ENCODE measurements around the gene EIF4E1B.
A peak's percentile ranks its signal among the peaks of the same experiment; 100 is the strongest.

The EIF4E1B gene

GRCh38 chr5:176606032-176606431 lies 24.4 kb upstream of the EIF4E1B start:
- Histone ChIP-seq H3K9ac (ENCODE audit: low read depth in 1 of 2, low read length in 2 of 2) (no peak overlapping the region), H3K4me3 (ENCODE audit: low read depth in 1 of 2, low read length in 2 of 2) (no peak overlapping the region), H3K27ac (ENCODE audit: low read depth, low read length) (no peak overlapping the region), H3K9me3 (ENCODE audit: control insufficient read depth in 1 of 2, low read length in 2 of 2) (no peaks in the 10 kb centered on the region), H3K36me3 (ENCODE audit: control insufficient read depth in 1 of 2, insufficient read depth in 2 of 2, low read length in 2 of 2) (no peaks in the 10 kb centered on the region), H3K27me3 (ENCODE audit: control insufficient read depth in 1 of 2, insufficient read depth in 2 of 2, low read length in 2 of 2) (peaks cover 4 to 14% of the 10 kb centered on the region in 2 donors), H3K4me1 (ENCODE audit: control insufficient read depth in 1 of 2, insufficient read depth in 2 of 2, low read length in 2 of 2) (no peaks in the 10 kb centered on the region)

DNA sequence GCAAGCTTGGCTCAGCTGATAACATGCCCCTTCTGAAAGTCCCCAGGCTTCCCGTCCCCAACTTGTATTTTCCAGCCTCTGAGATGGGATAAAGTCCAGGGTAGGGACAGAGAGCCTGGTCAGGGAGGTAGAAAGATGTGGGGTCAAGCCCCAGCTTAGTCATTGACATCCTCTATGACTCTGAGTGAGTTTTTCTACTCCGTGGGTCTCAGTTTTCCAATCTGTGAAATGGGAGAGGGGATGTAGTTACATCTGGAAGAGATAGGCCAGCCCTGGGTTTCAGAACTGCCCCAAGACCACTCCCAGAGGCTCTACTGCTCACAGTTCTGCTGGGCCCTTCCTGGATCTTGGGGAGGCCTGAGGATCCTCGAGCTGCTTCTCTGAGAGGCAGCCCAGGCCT lies 23.6 kb upstream of the EIF4E1B start:
- H3K9ac ChIP-seq (ENCODE audit: low read depth in 1 of 2, low read length in 2 of 2) = no peak overlapping the region
- no peaks in the 10 kb centered on the region for H3K36me3 ChIP-seq (ENCODE audit: control insufficient read depth in 1 of 2, insufficient read depth in 2 of 2, low read length in 2 of 2)
- H3K27me3 ChIP-seq (ENCODE audit: control insufficient read depth in 1 of 2, insufficient read depth in 2 of 2, low read length in 2 of 2) = peaks cover 8 to 15% of the 10 kb centered on the region in 2 donors
- H3K4me1 ChIP-seq (ENCODE audit: control insufficient read depth in 1 of 2, insufficient read depth in 2 of 2, low read length in 2 of 2) = no peaks in the 10 kb centered on the region
- no peaks in the 10 kb centered on the region for H3K9me3 ChIP-seq (ENCODE audit: control insufficient read depth in 1 of 2, low read length in 2 of 2)
- no peak overlapping the region for H3K27ac ChIP-seq (ENCODE audit: low read depth, low read length)
- no peak overlapping the region for H3K4me3 ChIP-seq (ENCODE audit: low read depth in 1 of 2, low read length in 2 of 2)

DNA sequence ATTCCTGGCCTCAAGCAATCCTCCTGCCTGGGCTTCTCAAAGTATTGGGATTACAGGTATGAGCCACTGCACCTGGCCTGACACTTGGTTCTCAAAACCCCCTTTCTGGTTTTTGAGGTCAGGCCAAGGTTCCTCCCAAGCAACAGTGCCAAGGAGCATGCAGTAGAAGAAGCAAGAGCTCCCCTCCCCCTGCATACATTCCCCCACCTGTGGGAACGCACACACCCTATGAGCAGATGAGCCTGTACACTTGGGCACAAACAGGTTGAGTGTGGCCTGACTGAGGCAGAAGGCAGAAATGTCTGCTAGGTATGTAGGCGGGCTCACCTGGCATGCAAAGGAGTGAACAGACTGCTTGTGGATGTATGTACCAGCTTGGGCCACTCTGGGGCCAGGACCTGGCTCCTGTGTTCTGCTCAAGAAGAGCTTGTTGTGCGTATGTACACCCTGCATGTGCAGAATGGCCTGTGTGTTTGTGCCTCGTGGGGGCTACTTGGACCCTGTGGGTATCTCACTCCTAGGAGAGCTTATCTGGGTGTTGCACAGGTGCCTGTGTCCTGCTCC lies 22.3 kb upstream of the EIF4E1B start:
- H3K4me3 ChIP-seq (ENCODE audit: low read depth in 1 of 2, low read length in 2 of 2) = no peak overlapping the region
- no peak overlapping the region for H3K9ac ChIP-seq (ENCODE audit: low read depth in 1 of 2, low read length in 2 of 2)
- no peak overlapping the region for H3K27ac ChIP-seq (ENCODE audit: low read depth, low read length)
- H3K27me3 ChIP-seq (ENCODE audit: control insufficient read depth in 1 of 2, insufficient read depth in 2 of 2, low read length in 2 of 2) = peaks cover 19 to 23% of the 10 kb centered on the region in 2 donors
- no peaks in the 10 kb centered on the region for H3K4me1 ChIP-seq (ENCODE audit: control insufficient read depth in 1 of 2, insufficient read depth in 2 of 2, low read length in 2 of 2)
- no peaks in the 10 kb centered on the region for H3K9me3 ChIP-seq (ENCODE audit: control insufficient read depth in 1 of 2, low read length in 2 of 2)
- H3K36me3 ChIP-seq (ENCODE audit: control insufficient read depth in 1 of 2, insufficient read depth in 2 of 2, low read length in 2 of 2) = no peaks in the 10 kb centered on the region

- no peaks in the 10 kb centered on the region for H3K4me1 ChIP-seq (ENCODE audit: control insufficient read depth in 1 of 2, insufficient read depth in 2 of 2, low read length in 2 of 2)
- no peaks in the 10 kb centered on the region for H3K36me3 ChIP-seq (ENCODE audit: control insufficient read depth in 1 of 2, insufficient read depth in 2 of 2, low read length in 2 of 2)
- peak overlapping the region in 1 of 2 donors; percentile 53 for H3K4me3 ChIP-seq (ENCODE audit: low read depth in 1 of 2, low read length in 2 of 2)
- no peaks in the 10 kb centered on the region for H3K9me3 ChIP-seq (ENCODE audit: control insufficient read depth in 1 of 2, low read length in 2 of 2)
- peaks cover 19 to 23% of the 10 kb centered on the region in 2 donors for H3K27me3 ChIP-seq (ENCODE audit: control insufficient read depth in 1 of 2, insufficient read depth in 2 of 2, low read length in 2 of 2)
- no peak overlapping the region for H3K9ac ChIP-seq (ENCODE audit: low read depth in 1 of 2, low read length in 2 of 2)
- H3K27ac ChIP-seq (ENCODE audit: low read depth, low read length) = no peak overlapping the region
Measured at GRCh38 chr5:176608937-176609723, 21.3 kb upstream of the EIF4E1B start.

- H3K4me1 ChIP-seq (ENCODE audit: control insufficient read depth in 1 of 2, insufficient read depth in 2 of 2, low read length in 2 of 2) = no peaks in the 10 kb centered on the region
- no peak within 1 kb of the TSS for H3K9ac ChIP-seq (ENCODE audit: low read depth in 1 of 2, low read length in 2 of 2)
- H3K9me3 ChIP-seq (ENCODE audit: control insufficient read depth in 1 of 2, low read length in 2 of 2) = no peaks in the 10 kb centered on the region
- peak within 1 kb of the TSS; percentile 50 to 73 for H3K4me3 ChIP-seq (ENCODE audit: low read depth in 1 of 2, low read length in 2 of 2)
- H3K36me3 ChIP-seq (ENCODE audit: control insufficient read depth in 1 of 2, insufficient read depth in 2 of 2, low read length in 2 of 2) = no peaks in the 10 kb centered on the region
- H3K27me3 ChIP-seq (ENCODE audit: control insufficient read depth in 1 of 2, insufficient read depth in 2 of 2, low read length in 2 of 2) = peaks cover 19 to 23% of the 10 kb centered on the region in 2 donors
- no peak within 1 kb of the TSS for H3K27ac ChIP-seq (ENCODE audit: low read depth, low read length)
Measured at GRCh38 chr5:176609724-176610434, 20.6 kb upstream of the EIF4E1B start, which contains the start of gene GPRIN1. TSS of gene GPRIN1 (minus strand) at chr5:176610156. CDS start at chr5:176599834, 10,322 bp downstream.

GRCh38 chr5:176610435-176610773 lies 20.1 kb upstream of the EIF4E1B start:
- peaks cover 19 to 23% of the 10 kb centered on the region in 2 donors for H3K27me3 ChIP-seq (ENCODE audit: control insufficient read depth in 1 of 2, insufficient read depth in 2 of 2, low read length in 2 of 2)
- no peaks in the 10 kb centered on the region for H3K4me1 ChIP-seq (ENCODE audit: control insufficient read depth in 1 of 2, insufficient read depth in 2 of 2, low read length in 2 of 2)
- H3K9ac ChIP-seq (ENCODE audit: low read depth in 1 of 2, low read length in 2 of 2) = no peak overlapping the region
- H3K27ac ChIP-seq (ENCODE audit: low read depth, low read length) = no peak overlapping the region
- peak overlapping the region; percentile 50 to 73 for H3K4me3 ChIP-seq (ENCODE audit: low read depth in 1 of 2, low read length in 2 of 2)
- no peaks in the 10 kb centered on the region for H3K36me3 ChIP-seq (ENCODE audit: control insufficient read depth in 1 of 2, insufficient read depth in 2 of 2, low read length in 2 of 2)
- H3K9me3 ChIP-seq (ENCODE audit: control insufficient read depth in 1 of 2, low read length in 2 of 2) = no peaks in the 10 kb centered on the region

- H3K36me3 ChIP-seq (ENCODE audit: control insufficient read depth in 1 of 2, insufficient read depth in 2 of 2, low read length in 2 of 2) = no peaks in the 10 kb centered on the region
- H3K9me3 ChIP-seq (ENCODE audit: control insufficient read depth in 1 of 2, low read length in 2 of 2) = no peaks in the 10 kb centered on the region
- H3K27ac ChIP-seq (ENCODE audit: low read depth, low read length) = no peak overlapping the region
- H3K27me3 ChIP-seq (ENCODE audit: control insufficient read depth in 1 of 2, insufficient read depth in 2 of 2, low read length in 2 of 2) = peaks cover 19 to 23% of the 10 kb centered on the region in 2 donors
- no peak overlapping the region for H3K4me3 ChIP-seq (ENCODE audit: low read depth in 1 of 2, low read length in 2 of 2)
- no peak overlapping the region for H3K9ac ChIP-seq (ENCODE audit: low read depth in 1 of 2, low read length in 2 of 2)
- H3K4me1 ChIP-seq (ENCODE audit: control insufficient read depth in 1 of 2, insufficient read depth in 2 of 2, low read length in 2 of 2) = no peaks in the 10 kb centered on the region
Measured at GRCh38 chr5:176611435-176611834, 19.0 kb upstream of the EIF4E1B start.

- H3K4me1 ChIP-seq (ENCODE audit: control insufficient read depth in 1 of 2, insufficient read depth in 2 of 2, low read length in 2 of 2) = no peaks in the 10 kb centered on the region
Measured at GRCh38 chr5:176612008-176612407, 18.5 kb upstream of the EIF4E1B start.

DNA sequence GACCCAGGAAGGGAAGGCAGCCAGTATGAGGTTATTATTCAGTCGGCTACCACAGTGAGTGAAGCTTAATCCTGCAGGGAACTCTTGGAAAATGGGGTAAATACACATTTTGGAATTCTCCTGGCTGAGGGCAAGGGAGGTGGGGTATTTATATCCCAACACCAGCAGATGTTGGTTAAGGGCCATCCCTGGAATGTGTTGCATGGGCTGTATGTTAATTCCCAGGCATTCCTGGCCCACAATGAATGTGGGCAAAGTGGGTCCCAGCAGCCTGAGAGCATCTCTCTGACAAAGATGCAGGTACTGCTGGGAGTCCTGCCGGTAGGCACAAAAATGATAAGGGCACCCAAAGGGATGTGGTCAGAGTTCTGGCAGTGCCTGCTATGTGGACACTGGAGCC lies 17.6 kb upstream of the EIF4E1B start:
- Histone ChIP-seq H3K27me3 (ENCODE audit: control insufficient read depth in 1 of 2, insufficient read depth in 2 of 2, low read length in 2 of 2) (peaks cover 22 to 28% of the 10 kb centered on the region in 2 donors), H3K4me1 (ENCODE audit: control insufficient read depth in 1 of 2, insufficient read depth in 2 of 2, low read length in 2 of 2) (no peaks in the 10 kb centered on the region), H3K9me3 (ENCODE audit: control insufficient read depth in 1 of 2, low read length in 2 of 2) (no peaks in the 10 kb centered on the region), H3K4me3 (ENCODE audit: low read depth in 1 of 2, low read length in 2 of 2) (no peak overlapping the region), H3K36me3 (ENCODE audit: control insufficient read depth in 1 of 2, insufficient read depth in 2 of 2, low read length in 2 of 2) (no peaks in the 10 kb centered on the region), H3K9ac (ENCODE audit: low read depth in 1 of 2, low read length in 2 of 2) (no peak overlapping the region), H3K27ac (ENCODE audit: low read depth, low read length) (no peak overlapping the region)

More at GRCh38 chr5:176612008-176612407, 18.5 kb upstream of the EIF4E1B start:
- H3K36me3 ChIP-seq (ENCODE audit: control insufficient read depth in 1 of 2, insufficient read depth in 2 of 2, low read length in 2 of 2) = no peaks in the 10 kb centered on the region
- no peak overlapping the region for H3K4me3 ChIP-seq (ENCODE audit: low read depth in 1 of 2, low read length in 2 of 2)
- H3K27me3 ChIP-seq (ENCODE audit: control insufficient read depth in 1 of 2, insufficient read depth in 2 of 2, low read length in 2 of 2) = peaks cover 19 to 23% of the 10 kb centered on the region in 2 donors
- no peak overlapping the region for H3K27ac ChIP-seq (ENCODE audit: low read depth, low read length)
- no peak overlapping the region for H3K9ac ChIP-seq (ENCODE audit: low read depth in 1 of 2, low read length in 2 of 2)
- no peaks in the 10 kb centered on the region for H3K9me3 ChIP-seq (ENCODE audit: control insufficient read depth in 1 of 2, low read length in 2 of 2)
